ENCODE measurements around the gene CIC. TPM values are rescaled to one million over a fixed set of nuclear protein-coding genes. Genes with fewer than 3 reads are reported as not detected.
A peak's percentile ranks its signal among the peaks of the same experiment; 100 is the strongest.

Gene CIC
- total and polyA plus RNA-seq, 3 donors from 2014 or later = 95.6 to 181 (median 163) TPM

GRCh38 chr19:42234364-42234763, 34.7 kb upstream of the CIC start:
- Histone ChIP-seq H3K27ac (no peak overlapping the region), H3K36me3 (ENCODE audit: low read depth, missing control alignments) (no peaks in the 10 kb centered on the region), H3K27me3 (no peaks in the 10 kb centered on the region), H3K9me3 (no peaks in the 10 kb centered on the region), H3K4me1 (peaks cover 4% of the 10 kb centered on the region), H3K4me3 (no peak overlapping the region)
- TF ChIP-seq POLR2A (IDR thresholded peaks at IDR 0.05) (no peak), CTCF (IDR thresholded peaks at IDR 0.05) (no peak)
- no peak for DNase-seq
- WGBS, 2 donors = 88 to 93% methylated on average over 7 to 11 of the region's 11 CpGs
- intact Hi-C loops (cut with DNase I; ENCODE audit: low total_unique reads) = no loop called here

GRCh38 chr19:42235181-42235580, 33.9 kb upstream of the CIC start:
- TF ChIP-seq POLR2A (IDR thresholded peaks at IDR 0.05) (no peak), CTCF (IDR thresholded peaks at IDR 0.05) (no peak)
- H3K4me3 ChIP-seq = no peak overlapping the region
- intact Hi-C loops (cut with DNase I; ENCODE audit: low total_unique reads) = no loop called here
- no peaks in the 10 kb centered on the region for H3K36me3 ChIP-seq (ENCODE audit: low read depth, missing control alignments)
- H3K9me3 ChIP-seq = no peaks in the 10 kb centered on the region
- WGBS, 2 donors = 80 to 87% methylated on average over 5 of the region's 5 CpGs
- DNase-seq = no peak
- H3K27ac ChIP-seq = no peak overlapping the region
- peaks cover 4% of the 10 kb centered on the region for H3K4me1 ChIP-seq
- no peaks in the 10 kb centered on the region for H3K27me3 ChIP-seq

GRCh38 chr19:42239544-42240220, 29.4 kb upstream of the CIC start:
- peaks cover 19% of the 10 kb centered on the region for H3K4me1 ChIP-seq
- H3K27ac ChIP-seq = no peak overlapping the region
- intact Hi-C loops (cut with DNase I; ENCODE audit: low total_unique reads) = no loop called here
- H3K36me3 ChIP-seq (ENCODE audit: low read depth, missing control alignments) = no peaks in the 10 kb centered on the region
- TF ChIP-seq POLR2A (IDR thresholded peaks at IDR 0.05) (no peak), CTCF (IDR thresholded peaks at IDR 0.05) (no peak)
- H3K9me3 ChIP-seq = no peaks in the 10 kb centered on the region
- H3K4me3 ChIP-seq = no peak overlapping the region
- DNase-seq = no peak
- no peaks in the 10 kb centered on the region for H3K27me3 ChIP-seq
- 86 to 93% methylated on average over 10 of the region's 10 CpGs for WGBS, 2 donors

GRCh38 chr19:42241279-42241678, 27.8 kb upstream of the CIC start:
- intact Hi-C loops (cut with DNase I; ENCODE audit: low total_unique reads) = no loop called here
- H3K4me1 ChIP-seq = peaks cover 32% of the 10 kb centered on the region
- no peak for DNase-seq
- no peaks in the 10 kb centered on the region for H3K36me3 ChIP-seq (ENCODE audit: low read depth, missing control alignments)
- H3K27ac ChIP-seq = no peak overlapping the region
- H3K27me3 ChIP-seq = no peaks in the 10 kb centered on the region
- 83 to 86% methylated on average over 3 of the region's 3 CpGs for WGBS, 2 donors
- TF ChIP-seq CTCF (IDR thresholded peaks at IDR 0.05) (no peak), POLR2A (IDR thresholded peaks at IDR 0.05) (no peak)
- H3K9me3 ChIP-seq = no peaks in the 10 kb centered on the region
- H3K4me3 ChIP-seq = peak overlapping the region in 1 of 2 donors; percentile 76

GRCh38 chr19:42242069-42242511, 27.0 kb upstream of the CIC start:
- intact Hi-C loops (cut with DNase I; ENCODE audit: low total_unique reads) = no loop called here
- Histone ChIP-seq H3K4me1 (peaks cover 39% of the 10 kb centered on the region), H3K27ac (peak overlapping the region; percentile 27 to 90), H3K4me3 (peak overlapping the region; percentile 76 to 94), H3K27me3 (no peaks in the 10 kb centered on the region), H3K9me3 (no peaks in the 10 kb centered on the region), H3K36me3 (ENCODE audit: low read depth, missing control alignments) (no peaks in the 10 kb centered on the region)
- WGBS, 2 donors = 0 to 1% methylated on average over 11 to 21 of the region's 49 CpGs
- no peak for DNase-seq
- TF ChIP-seq POLR2A (IDR thresholded peaks at IDR 0.05) = no peak
- no peak for TF ChIP-seq CTCF (IDR thresholded peaks at IDR 0.05)
